Stomach (tissue), 4 donors: Measurements from ENCODE around the gene FBXO34.

Experiments
- CTCF ChIP-seq, 7 experiments: fragments of 450-650 bp in 4 of 7; fragments of 200-600 bp in 3 of 7; sonication (generic) in 3 of 7; IDR thresholded peaks; one replicate each; pipeline ENCODE4 v1.5.1; 2016 to 2019; ENCODE audit warnings: antibody characterized with exemption in 7 of 7, control low read depth in 2 of 7, mild to moderate bottlenecking in 1 of 7
- EP300 ChIP-seq: sonication (generic); formaldehyde crosslinking; IDR thresholded peaks from one replicate; pipeline ENCODE4 v1.6.1; 2017; ENCODE audit warnings: antibody characterized with exemption
- POLR2A ChIP-seq, 4 donors: fragments of 450-650 bp; IDR thresholded peaks; one replicate each; pipeline ENCODE4 v1.6.1; 2016; ENCODE audit warnings: antibody characterized with exemption in 4 of 4, control low read depth in 2 of 4, mild to moderate bottlenecking in 1 of 4, moderate library complexity in 1 of 4
- POLR2AphosphoS5 ChIP-seq, 3 donors: sonication (generic); formaldehyde crosslinking; IDR thresholded peaks; one replicate each; pipeline ENCODE4 v1.6.1; 2016; ENCODE audit warnings: antibody characterized with exemption in 3 of 3

- TF ChIP-seq CTCF (IDR thresholded peaks at IDR 0.05), result no peak
- TF ChIP-seq POLR2A (IDR thresholded peaks at IDR 0.05), result no peak
- no peak for TF ChIP-seq POLR2AphosphoS5 (IDR thresholded peaks at IDR 0.05)
- no peak for TF ChIP-seq EP300
Measured at GRCh38 chr14:55373784-55374705, 102.8 kb downstream of the FBXO34 start.
